ENCODE results near the gene GPR107.

Gene GPR107

GRCh38 chr9:130188860-130189481, 135.3 kb downstream of the GPR107 start:
- DNase-seq: no peak
